Mucosa of gallbladder (tissue), 1 donor: ENCODE results near the gene GTF2H3. TPM values are rescaled to one million over a fixed set of nuclear protein-coding genes. Genes with fewer than 3 reads are reported as not detected.

Experiments
- DNase-seq: peaks from one replicate; pipeline ENCODE4 v3.0.0-alpha.2; 2020; ENCODE audit warnings: low spot score
- total RNA-seq: library from RNA; stranded (reverse); gene quantifications from one replicate; pipeline ENCODE4 v1.2.1, GENCODE V29; 2021
- donor health status: DM: no; HTN: no; CAD: no.

GTF2H3 gene
- total RNA-seq, 1 donor from 2014 or later, result 18.2 TPM

DNA sequence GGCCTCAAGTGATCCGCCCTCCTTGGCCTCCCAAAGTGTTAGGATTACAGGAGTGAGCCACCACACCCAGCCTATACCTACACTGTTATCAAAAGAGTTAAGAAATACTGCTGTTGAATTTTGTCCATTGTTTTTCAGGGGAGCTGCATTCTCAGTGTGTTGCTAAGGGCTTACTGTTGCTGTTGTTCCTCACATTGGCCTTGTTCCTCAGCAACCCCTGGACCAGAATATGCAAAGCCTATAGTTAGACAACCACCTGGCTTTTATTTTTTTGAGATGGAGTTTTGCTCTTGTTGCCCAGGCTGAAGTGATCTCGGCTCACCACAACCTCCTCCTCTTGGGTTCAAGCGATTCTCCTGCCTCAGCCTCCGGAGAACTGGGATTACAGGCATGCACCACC is 73.8 kb downstream of the GTF2H3 start:
- DNase-seq, result no peak

Other genes with a start within 250 kb of the GTF2H3 start
- gene KMT5A, start 249.7 kb upstream of the GTF2H3 start, total RNA-seq, result 39.7 TPM
- 6.2 TPM for gene RILPL2, start 197.1 kb upstream of the GTF2H3 start, total RNA-seq
- 22.0 TPM for gene SNRNP35, start 175.7 kb upstream of the GTF2H3 start, total RNA-seq
- gene RILPL1, start 100.1 kb upstream of the GTF2H3 start, total RNA-seq, result 13.4 TPM
- 258 TPM for gene TMED2, start 49.3 kb upstream of the GTF2H3 start, total RNA-seq
- gene DDX55, start 31.7 kb upstream of the GTF2H3 start, total RNA-seq, result 12.7 TPM
- gene EIF2B1, start 143 bp upstream of the GTF2H3 start, total RNA-seq, result 41.9 TPM
- 15.2 TPM for gene TCTN2, start 37.3 kb downstream of the GTF2H3 start, total RNA-seq
- gene ATP6V0A2, start 78.5 kb downstream of the GTF2H3 start, total RNA-seq, result 25.9 TPM
- 0.23 TPM for gene DNAH10, start 128.5 kb downstream of the GTF2H3 start, total RNA-seq